HepG2 (cell line): ENCODE data around the gene MAML1. TPM values are rescaled to one million over a fixed set of nuclear protein-coding genes. Genes with fewer than 3 reads are reported as not detected.
A peak's percentile ranks its signal among the peaks of the same experiment; 100 is the strongest.

Source experiments
- ATF4 ChIP-seq, 2 experiments: fragments of 450-650 bp in 1 of 2; sonication (generic) in 1 of 2; formaldehyde crosslinking; IDR thresholded peaks; 2 replicates each; pipeline versions ENCODE4 v1.5.0 to v1.8.0; 2020 to 2022; ENCODE audit warnings: mild to moderate bottlenecking in 1 of 2, missing genetic modification reagents in 1 of 2
- CBX5 ChIP-seq: sonication (generic); formaldehyde crosslinking; IDR thresholded peaks from 2 replicates; pipeline ENCODE4 v1.4.0; 2020; ENCODE audit warnings: missing genetic modification reagents, borderline replicate concordance
- GATAD2A ChIP-seq: IDR thresholded peaks from 2 replicates; pipeline ENCODE4 v1.6.1; 2016
- GZF1 ChIP-seq: sonication (generic); formaldehyde crosslinking; IDR thresholded peaks from 2 replicates; pipeline ENCODE4 v1.5.1; 2020; ENCODE audit warnings: mild to moderate bottlenecking, missing genetic modification reagents
- HDAC6 ChIP-seq: fragments of 200-600 bp; sonication (generic); IDR thresholded peaks from 2 replicates; pipeline ENCODE4 v1.7.0; 2017; ENCODE audit warnings: mild to moderate bottlenecking, antibody characterized with exemption, low read length, low read depth
- MAX ChIP-seq: IDR thresholded peaks from 2 replicates; pipeline ENCODE4 v1.6.1; 2012; ENCODE audit warnings: inconsistent platforms
- MEF2D ChIP-seq: sonication (generic); formaldehyde crosslinking; IDR thresholded peaks from 2 replicates; pipeline ENCODE4 v1.5.1; 2020; ENCODE audit warnings: mild to moderate bottlenecking, missing genetic modification reagents
- MEIS1 ChIP-seq: sonication (generic); formaldehyde crosslinking; IDR thresholded peaks from 2 replicates; pipeline ENCODE4 v1.9.0; 2021; ENCODE audit warnings: mild to moderate bottlenecking, missing genetic modification reagents, moderate library complexity, borderline replicate concordance
- MTA1 ChIP-seq: sonication (generic); formaldehyde crosslinking; IDR thresholded peaks from 2 replicates; pipeline ENCODE4 v1.4.0; 2020; ENCODE audit warnings: missing genetic modification reagents, mild to moderate bottlenecking, borderline replicate concordance
- PAXIP1 ChIP-seq: sonication (generic); formaldehyde crosslinking; conservative IDR thresholded peaks from 2 replicates; pipeline ENCODE4 v1.4.0; 2020; ENCODE audit warnings: mild to moderate bottlenecking, missing genetic modification reagents, moderate library complexity
- POGZ ChIP-seq: sonication (generic); formaldehyde crosslinking; IDR thresholded peaks from 2 replicates; pipeline ENCODE4 v1.4.0; 2020; ENCODE audit warnings: mild to moderate bottlenecking, missing genetic modification reagents
- RFX5 ChIP-seq: IDR thresholded peaks from 2 replicates; pipeline ENCODE4 v1.6.1; 2011; ENCODE audit warnings: low read depth, low read length, improper control_type of control experiment
- SNAPC2 ChIP-seq: sonication (generic); formaldehyde crosslinking; IDR thresholded peaks from 2 replicates; pipeline ENCODE4 v1.8.1; 2022; ENCODE audit warnings: mild to moderate bottlenecking, missing genetic modification reagents
- STAT5B ChIP-seq: sonication (generic); formaldehyde crosslinking; IDR thresholded peaks from 2 replicates; pipeline ENCODE4 v1.4.0; 2020; ENCODE audit warnings: missing genetic modification reagents
- SUZ12 ChIP-seq: fragments of 150-350 bp; IDR thresholded peaks from 2 replicates; pipeline ENCODE4 v1.6.1; 2014; ENCODE audit warnings: low read depth, low read length
- TEAD2 ChIP-seq: sonication (generic); formaldehyde crosslinking; IDR thresholded peaks from 2 replicates; pipeline ENCODE4 v1.9.0; 2021; ENCODE audit warnings: missing genetic modification reagents
- THYN1 ChIP-seq: sonication (generic); formaldehyde crosslinking; IDR thresholded peaks from 2 replicates; pipeline ENCODE4 v1.8.1; 2023; ENCODE audit warnings: low read depth, mild to moderate bottlenecking, moderate library complexity, missing genetic modification reagents, borderline replicate concordance
- XRCC5 ChIP-seq: fragments of 200-400 bp; formaldehyde crosslinking; optimal IDR thresholded peaks from 2 replicates; pipeline ENCODE3; 2017; ENCODE audit warnings: mild to moderate bottlenecking, low read length
- ZFP1 ChIP-seq: IDR thresholded peaks from 2 replicates; pipeline ENCODE4 v1.6.1; 2016
- ZFP36L1 ChIP-seq: sonication (generic); formaldehyde crosslinking; IDR thresholded peaks from 2 replicates; pipeline ENCODE4 v1.8.0; 2022; ENCODE audit warnings: mild to moderate bottlenecking, missing genetic modification reagents, moderate library complexity
- ZKSCAN1 ChIP-seq: fragments of 150-350 bp; IDR thresholded peaks from 2 replicates; pipeline ENCODE4 v1.6.1; 2014; ENCODE audit warnings: low read length
- ZMYM4 ChIP-seq: sonication (generic); formaldehyde crosslinking; IDR thresholded peaks from 2 replicates; pipeline ENCODE4 v1.8.1; 2023; ENCODE audit warnings: mild to moderate bottlenecking, missing genetic modification reagents
- ZNF296 ChIP-seq: sonication (generic); formaldehyde crosslinking; conservative IDR thresholded peaks from 2 replicates; pipeline ENCODE4 v1.5.0; 2020; ENCODE audit warnings: mild to moderate bottlenecking, missing genetic modification reagents
- ZNF367 ChIP-seq: sonication (generic); formaldehyde crosslinking; IDR thresholded peaks from 2 replicates; pipeline ENCODE4 v1.4.0; 2020; ENCODE audit warnings: missing genetic modification reagents, borderline replicate concordance
- ZNF441 ChIP-seq: sonication (generic); formaldehyde crosslinking; IDR thresholded peaks from 2 replicates; pipeline ENCODE4 v1.7.0; 2021; ENCODE audit warnings: missing genetic modification reagents, borderline replicate concordance
- ZNF562 ChIP-seq: sonication (generic); formaldehyde crosslinking; IDR thresholded peaks from 2 replicates; pipeline ENCODE4 v1.8.0; 2022; ENCODE audit warnings: missing genetic modification reagents, borderline replicate concordance
- ZNF766 ChIP-seq: sonication (generic); formaldehyde crosslinking; IDR thresholded peaks from 2 replicates; pipeline ENCODE4 v1.5.0; 2020; ENCODE audit warnings: missing genetic modification reagents, borderline replicate concordance
- ZNF816 ChIP-seq: sonication (generic); formaldehyde crosslinking; IDR thresholded peaks from 2 replicates; pipeline ENCODE4 v1.8.0; 2022; ENCODE audit warnings: missing genetic modification reagents, mild to moderate bottlenecking, borderline replicate concordance
- ZNF839 ChIP-seq: sonication (generic); formaldehyde crosslinking; IDR thresholded peaks from 2 replicates; pipeline ENCODE4 v1.4.0; 2020; ENCODE audit warnings: missing genetic modification reagents, mild to moderate bottlenecking, borderline replicate concordance
- polyA plus RNA-seq, 8 experiments: library from polyadenylated mRNA; depleted of rRNA in 3 of 8; stranded (reverse) in 7 of 8; unstranded in 1 of 8; fragments of >200 nt; fragmentation: Illumina TruSeq in 4 of 8; extraction: Trizol in 4 of 8; gene quantifications; 2 replicates each; pipeline versions ENCODE4 v1.2.1 to v1.2.3, GENCODE V29; 2011 to 2016; ENCODE audit warnings: low read depth in 4 of 8, missing spikeins in 1 of 8, mixed read lengths in 1 of 8; ENCODE audit not compliant: insufficient read depth in 1 of 8
- total RNA-seq, 5 experiments: library from RNA; depleted of rRNA; stranded (reverse); fragments of >200 nt; fragmentation: Illumina TruSeq; extraction: Trizol; gene quantifications; 2 replicates each; pipeline ENCODE4 v1.2.3, GENCODE V29; 2016; ENCODE audit warnings: low read depth in 1 of 5

The MAML1 gene
- total and polyA plus RNA-seq, 2 of the 13 experiments (the other 11 are each of a cell fraction or from before 2014, with no cell fraction given) = 10.0 to 10.8 TPM

- TF ChIP-seq PAXIP1 (CRISPR knock-in tag) (no peak; the same call in 1 of the 2 replicates), HDAC6 (no peak), ZNF766 (CRISPR knock-in tag) (no peak), TEAD2 (CRISPR knock-in tag) (no peak), MEIS1 (CRISPR knock-in tag) (no peak), GATAD2A (CRISPR knock-in tag) (no peak), MAX (no peak), MTA1 (CRISPR knock-in tag) (no peak), ATF4 (CRISPR knock-in tag; IDR thresholded peaks at IDR 0.05) (no peak; a peak in 1 of 4 replicates), POGZ (CRISPR knock-in tag) (no peak), ZNF367 (CRISPR knock-in tag) (no peak), XRCC5 (no peak), ZMYM4 (peak; percentile 32; the same call in 1 of the 2 replicates), ZNF839 (CRISPR knock-in tag) (no peak), THYN1 (no peak), ZKSCAN1 (no peak), ZNF441 (CRISPR knock-in tag) (no peak), ZFP1 (CRISPR knock-in tag) (no peak), GZF1 (CRISPR knock-in tag) (no peak), ZFP36L1 (CRISPR knock-in tag) (no peak; the same call in 1 of the 2 replicates), ZNF816 (no peak), SUZ12 (no peak), ZNF296 (no peak), CBX5 (CRISPR knock-in tag) (no peak), SNAPC2 (CRISPR knock-in tag) (no peak), STAT5B (CRISPR knock-in tag) (no peak), ZNF562 (no peak), MEF2D (CRISPR knock-in tag) (no peak; the same call in 1 of the 2 replicates), RFX5 (no peak)
Measured at GRCh38 chr5:179821298-179822058, 88.9 kb downstream of the MAML1 start (continued).
